Measurements from ENCODE around the gene CD164.

Gene CD164

DNA sequence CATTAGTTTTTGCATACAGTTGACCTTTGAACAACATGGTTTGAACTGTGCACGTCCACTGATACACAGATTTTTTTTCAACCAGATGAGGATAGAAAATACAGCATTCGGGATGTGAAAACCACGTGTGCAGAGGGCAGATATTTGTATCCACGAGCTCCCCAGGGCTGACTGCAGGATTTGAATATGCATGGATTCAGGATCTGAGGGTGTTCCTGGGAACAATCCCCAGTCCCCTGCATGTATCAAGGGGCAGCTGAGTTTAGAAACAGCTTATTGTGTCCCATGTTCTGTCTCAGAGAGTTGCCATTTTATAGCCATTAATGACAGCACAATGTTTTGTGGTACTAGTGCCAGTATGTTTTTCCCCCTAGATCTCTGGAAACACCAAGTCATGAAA lies 53.6 kb downstream of the CD164 start:
- no peak for DNase-seq (ENCODE audit: low read depth, low spot score)
- TF ChIP-seq, protein P1, sequence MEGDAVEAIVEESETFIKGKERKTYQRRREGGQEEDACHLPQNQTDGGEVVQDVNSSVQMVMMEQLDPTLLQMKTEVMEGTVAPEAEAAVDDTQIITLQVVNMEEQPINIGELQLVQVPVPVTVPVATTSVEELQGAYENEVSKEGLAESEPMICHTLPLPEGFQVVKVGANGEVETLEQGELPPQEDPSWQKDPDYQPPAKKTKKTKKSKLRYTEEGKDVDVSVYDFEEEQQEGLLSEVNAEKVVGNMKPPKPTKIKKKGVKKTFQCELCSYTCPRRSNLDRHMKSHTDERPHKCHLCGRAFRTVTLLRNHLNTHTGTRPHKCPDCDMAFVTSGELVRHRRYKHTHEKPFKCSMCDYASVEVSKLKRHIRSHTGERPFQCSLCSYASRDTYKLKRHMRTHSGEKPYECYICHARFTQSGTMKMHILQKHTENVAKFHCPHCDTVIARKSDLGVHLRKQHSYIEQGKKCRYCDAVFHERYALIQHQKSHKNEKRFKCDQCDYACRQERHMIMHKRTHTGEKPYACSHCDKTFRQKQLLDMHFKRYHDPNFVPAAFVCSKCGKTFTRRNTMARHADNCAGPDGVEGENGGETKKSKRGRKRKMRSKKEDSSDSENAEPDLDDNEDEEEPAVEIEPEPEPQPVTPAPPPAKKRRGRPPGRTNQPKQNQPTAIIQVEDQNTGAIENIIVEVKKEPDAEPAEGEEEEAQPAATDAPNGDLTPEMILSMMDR (IDR thresholded peaks at IDR 0.05; ENCODE audit: low read depth, low read length) = no peak
- in situ Hi-C loops (cut with HindIII; ENCODE audit: low sequenced_read_pairs) = no loop called here
- H3K4me3 ChIP-seq (ENCODE audit: low read depth, low read length) = no peak overlapping the region

DNA sequence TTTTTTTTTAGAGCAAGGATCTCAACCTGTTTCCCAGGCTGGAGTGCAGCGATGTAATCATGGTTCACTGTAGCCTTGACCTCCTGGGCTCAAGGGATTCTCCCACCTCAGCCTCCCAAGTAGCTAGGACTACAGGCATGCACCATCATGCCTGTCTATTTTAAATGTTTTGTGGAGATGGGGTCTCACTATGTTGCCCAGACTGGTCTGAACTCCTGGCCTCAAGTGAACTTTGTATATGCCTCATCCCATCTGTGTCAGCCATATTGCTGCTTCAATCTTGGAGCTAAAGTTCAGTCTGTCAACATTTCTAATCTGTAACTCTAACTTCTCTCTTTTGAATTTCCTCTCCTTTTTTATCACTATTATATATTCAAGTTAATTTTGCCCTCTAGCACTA lies 54.3 kb downstream of the CD164 start:
- no peak overlapping the region for H3K4me3 ChIP-seq (ENCODE audit: low read depth, low read length)
- DNase-seq (ENCODE audit: low read depth, low spot score) = no peak
- in situ Hi-C loops (cut with HindIII; ENCODE audit: low sequenced_read_pairs) = no loop called here
- TF ChIP-seq, protein P1 (IDR thresholded peaks at IDR 0.05; ENCODE audit: low read depth, low read length) = no peak

DNA sequence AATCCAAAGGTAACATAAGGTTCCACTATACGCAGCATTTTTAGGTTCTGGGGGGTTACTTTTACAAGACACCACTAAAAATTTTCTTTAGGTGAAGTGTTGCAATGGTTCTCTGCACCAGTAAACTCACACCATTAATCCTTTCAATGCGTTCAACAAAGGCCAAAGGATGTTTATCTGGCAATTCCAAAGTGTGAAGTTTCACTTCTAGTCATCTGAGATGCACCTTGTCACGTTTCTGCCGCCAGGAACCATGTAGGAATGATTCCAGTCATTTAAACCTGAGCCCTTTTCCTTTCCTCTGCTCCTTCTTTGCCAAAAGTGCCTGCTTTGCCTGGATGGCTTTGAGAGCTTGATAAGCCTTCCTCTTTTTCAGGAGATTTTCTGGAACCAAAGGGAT lies 54.8 kb downstream of the CD164 start:
- TF ChIP-seq, protein P1 (IDR thresholded peaks at IDR 0.05; ENCODE audit: low read depth, low read length) = no peak
- in situ Hi-C loops (cut with HindIII; ENCODE audit: low sequenced_read_pairs) = no loop called here

DNA sequence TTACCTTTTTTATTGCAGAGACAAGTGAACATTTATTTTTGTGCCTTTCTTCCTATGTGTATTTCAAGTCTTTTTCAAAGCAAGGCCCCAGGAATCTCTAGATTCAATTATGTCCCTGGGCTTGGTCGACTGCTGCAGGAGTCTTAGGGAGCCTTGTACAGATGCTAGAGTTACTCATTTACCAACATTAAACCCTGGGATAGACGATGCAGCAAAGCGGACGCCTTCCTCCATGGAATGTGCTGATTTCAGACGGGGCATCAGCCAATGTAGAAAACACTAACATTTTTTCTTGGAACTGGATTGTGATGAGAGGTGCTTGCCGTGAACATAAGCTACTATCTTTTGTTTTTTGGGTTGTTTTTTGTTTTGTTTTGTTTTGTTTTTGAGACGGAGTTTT lies 55.9 kb downstream of the CD164 start:
- in situ Hi-C loops (cut with HindIII; ENCODE audit: low sequenced_read_pairs) = no loop called here

More for the DNA sequence above, 54.8 kb downstream of the CD164 start:
- DNase-seq (ENCODE audit: low read depth, low spot score) = no peak
- H3K4me3 ChIP-seq (ENCODE audit: low read depth, low read length) = no peak overlapping the region

DNA sequence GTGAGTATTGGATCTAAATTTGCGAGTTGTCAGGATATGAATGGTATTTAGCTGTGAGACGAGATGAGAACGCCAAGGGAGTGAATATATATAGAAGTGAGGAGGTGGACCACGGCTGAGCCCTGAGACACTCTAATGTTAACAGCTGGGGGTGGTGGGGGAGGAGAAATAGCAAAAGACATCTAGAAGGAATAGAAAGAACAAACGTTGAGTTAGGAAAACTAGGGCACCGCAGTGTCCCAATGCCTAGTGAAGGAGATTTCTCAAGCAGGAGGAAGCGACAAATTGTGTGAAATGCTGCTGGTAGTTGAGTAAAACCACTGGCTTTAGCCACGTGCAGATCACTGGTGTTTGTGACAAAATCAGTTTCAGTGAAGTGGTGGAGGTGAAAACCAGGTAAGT lies 56.9 kb downstream of the CD164 start:
- in situ Hi-C loops (cut with HindIII; ENCODE audit: low sequenced_read_pairs) = no loop called here
- TF ChIP-seq, protein P1 (IDR thresholded peaks at IDR 0.05; ENCODE audit: low read depth, low read length) = no peak
- no peak overlapping the region for H3K4me3 ChIP-seq (ENCODE audit: low read depth, low read length)
- DNase-seq (ENCODE audit: low read depth, low spot score) = no peak

More for the DNA sequence above, 55.9 kb downstream of the CD164 start:
- TF ChIP-seq, protein P1 (IDR thresholded peaks at IDR 0.05; ENCODE audit: low read depth, low read length) = no peak
- no peak for DNase-seq (ENCODE audit: low read depth, low spot score)
- H3K4me3 ChIP-seq (ENCODE audit: low read depth, low read length) = no peak overlapping the region

DNA sequence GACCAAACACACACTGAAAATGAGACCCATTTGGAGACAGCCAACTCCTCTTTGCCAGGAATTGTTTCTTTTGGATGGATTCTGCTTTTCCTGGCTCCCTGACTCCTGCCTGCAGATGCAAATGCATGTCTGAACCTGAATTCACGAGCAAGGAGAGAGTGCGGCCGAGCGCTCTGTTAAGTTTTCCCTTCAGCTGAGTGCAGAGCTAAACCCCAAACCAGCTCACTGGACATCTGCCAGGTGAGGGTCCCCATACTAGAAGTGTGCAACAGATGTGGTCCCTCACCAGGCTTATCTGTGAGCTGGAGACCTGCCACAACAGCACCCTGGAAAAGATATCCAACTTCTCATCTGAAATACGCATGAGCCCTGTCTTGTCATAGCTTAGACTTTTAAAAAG lies 59.0 kb downstream of the CD164 start:
- no peak for DNase-seq (ENCODE audit: low read depth, low spot score)
- in situ Hi-C loops (cut with HindIII; ENCODE audit: low sequenced_read_pairs) = no loop called here
- TF ChIP-seq, protein P1 (IDR thresholded peaks at IDR 0.05; ENCODE audit: low read depth, low read length) = no peak
- no peak overlapping the region for H3K4me3 ChIP-seq (ENCODE audit: low read depth, low read length)

DNA sequence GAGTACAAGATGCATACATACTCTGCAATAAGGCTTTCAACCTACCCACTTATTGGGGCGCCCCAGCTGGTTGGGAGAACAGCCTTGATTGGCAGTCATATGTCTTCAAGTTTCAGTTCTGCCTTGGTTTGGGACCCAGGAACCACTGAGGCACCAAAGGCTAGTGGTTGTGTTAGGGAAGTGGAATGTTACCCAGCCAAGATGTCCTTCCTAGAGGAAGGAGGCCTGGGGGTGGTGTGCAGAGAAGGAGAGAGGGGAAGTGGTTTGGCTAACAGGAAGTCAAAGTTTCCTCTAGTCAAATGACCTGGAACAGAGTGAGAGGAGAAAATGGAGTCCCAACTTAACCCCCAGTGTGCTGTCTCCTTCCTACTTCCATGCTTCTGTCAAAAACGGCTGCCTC lies 59.4 kb downstream of the CD164 start:
- in situ Hi-C loops (cut with HindIII; ENCODE audit: low sequenced_read_pairs) = no loop called here

More for the DNA sequence above, 59.4 kb downstream of the CD164 start:
- TF ChIP-seq, protein P1 (IDR thresholded peaks at IDR 0.05; ENCODE audit: low read depth, low read length) = no peak
- no peak overlapping the region for H3K4me3 ChIP-seq (ENCODE audit: low read depth, low read length)
- no peak for DNase-seq (ENCODE audit: low read depth, low spot score)

All from astrocyte of the spinal cord (primary cell).